Measurements from ENCODE around the gene EXO5. TPM values are rescaled to one million over a fixed set of nuclear protein-coding genes. Genes with fewer than 3 reads are reported as not detected.
A peak's percentile ranks its signal among the peaks of the same experiment; 100 is the strongest.

Gene EXO5
- polyA plus RNA-seq, 3 donors, result 1.5 to 3.4 (median 2.6) TPM

- H3K36me3 Mint-ChIP-seq, result peaks cover 32 to 34% of the 10 kb centered on the region in 2 donors
- H2AFZ ChIP-seq (ENCODE audit: insufficient read depth, low read depth, low read length, poor library complexity, severe bottlenecking), result peak overlapping the region; percentile 96
- peak overlapping the region; percentile 99 for H3K4me2 ChIP-seq (replicated peaks; ENCODE audit: extremely low read depth, low read length, poor library complexity, severe bottlenecking)
- peaks cover 9 to 29% of the 10 kb centered on the region in 2 donors for H3K36me3 ChIP-seq (replicated peaks in 1 of 2; ENCODE audit: control insufficient read depth in 1 of 2, insufficient read depth in 2 of 2, low read length in 2 of 2)
- peaks cover 8 to 12% of the 10 kb centered on the region in 2 donors for H3K4me1 ChIP-seq (ENCODE audit: control insufficient read depth in 1 of 2, insufficient read depth in 2 of 2, low read length in 2 of 2)
- H3K4me3 Mint-ChIP-seq, result peak overlapping the region; percentile 89 to 96
- peaks cover 0 to 2% (median 2%) of the 10 kb centered on the region in 3 donors for H3K27me3 Mint-ChIP-seq (ENCODE audit: low read depth in 3 of 3)
- peak overlapping the region; percentile 7 to 87 (median 68) for H3K27ac Mint-ChIP-seq
- H3K27ac ChIP-seq (ENCODE audit: low read depth in 1 of 2, low read length in 2 of 2), result peak overlapping the region; percentile 29 to 84
- H3K79me2 ChIP-seq (ENCODE audit: insufficient read depth, low read length), result peaks cover 13% of the 10 kb centered on the region
- WGBS (ENCODE audit: insufficient coverage), result 23% methylated on average over 4 of the region's 17 CpGs
- H3K4me3 ChIP-seq (replicated peaks in 1 of 3; ENCODE audit: low read depth in 2 of 3, low read length in 3 of 3), result peak overlapping the region; percentile 64 to 97 (median 91)
- H3K9me3 Mint-ChIP-seq, result peaks cover 30 to 62% (median 55%) of the 10 kb centered on the region in 7 donors
- H3K27me3 ChIP-seq (ENCODE audit: control insufficient read depth in 2 of 2, insufficient read depth in 2 of 2, low read length in 2 of 2), result no peaks in the 10 kb centered on the region
- H3K9ac ChIP-seq (ENCODE audit: insufficient read depth, low read length, poor library complexity, severe bottlenecking), result peak overlapping the region; percentile 80
- H3K9me3 ChIP-seq (replicated peaks in 1 of 2; ENCODE audit: control insufficient read depth in 1 of 2, insufficient read depth in 1 of 2, low read length in 2 of 2), result peaks cover 19 to 46% of the 10 kb centered on the region in 2 donors
- DNase-seq, result peak in 1 of 3 donors; percentile 3
- TF ChIP-seq, protein P1, sequence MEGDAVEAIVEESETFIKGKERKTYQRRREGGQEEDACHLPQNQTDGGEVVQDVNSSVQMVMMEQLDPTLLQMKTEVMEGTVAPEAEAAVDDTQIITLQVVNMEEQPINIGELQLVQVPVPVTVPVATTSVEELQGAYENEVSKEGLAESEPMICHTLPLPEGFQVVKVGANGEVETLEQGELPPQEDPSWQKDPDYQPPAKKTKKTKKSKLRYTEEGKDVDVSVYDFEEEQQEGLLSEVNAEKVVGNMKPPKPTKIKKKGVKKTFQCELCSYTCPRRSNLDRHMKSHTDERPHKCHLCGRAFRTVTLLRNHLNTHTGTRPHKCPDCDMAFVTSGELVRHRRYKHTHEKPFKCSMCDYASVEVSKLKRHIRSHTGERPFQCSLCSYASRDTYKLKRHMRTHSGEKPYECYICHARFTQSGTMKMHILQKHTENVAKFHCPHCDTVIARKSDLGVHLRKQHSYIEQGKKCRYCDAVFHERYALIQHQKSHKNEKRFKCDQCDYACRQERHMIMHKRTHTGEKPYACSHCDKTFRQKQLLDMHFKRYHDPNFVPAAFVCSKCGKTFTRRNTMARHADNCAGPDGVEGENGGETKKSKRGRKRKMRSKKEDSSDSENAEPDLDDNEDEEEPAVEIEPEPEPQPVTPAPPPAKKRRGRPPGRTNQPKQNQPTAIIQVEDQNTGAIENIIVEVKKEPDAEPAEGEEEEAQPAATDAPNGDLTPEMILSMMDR (IDR thresholded peaks at IDR 0.05), result no peak
- intact Hi-C loops (cut with micrococcal nuclease), result no loop called here
- no peaks in the 10 kb centered on the region for H4K20me1 ChIP-seq (ENCODE audit: insufficient read depth, low read length)
- peaks cover 22% of the 10 kb centered on the region for H3K4me1 Mint-ChIP-seq
Measured at GRCh38 chr1:40477678-40478053, 30.9 kb upstream of the EXO5 start.

DNA sequence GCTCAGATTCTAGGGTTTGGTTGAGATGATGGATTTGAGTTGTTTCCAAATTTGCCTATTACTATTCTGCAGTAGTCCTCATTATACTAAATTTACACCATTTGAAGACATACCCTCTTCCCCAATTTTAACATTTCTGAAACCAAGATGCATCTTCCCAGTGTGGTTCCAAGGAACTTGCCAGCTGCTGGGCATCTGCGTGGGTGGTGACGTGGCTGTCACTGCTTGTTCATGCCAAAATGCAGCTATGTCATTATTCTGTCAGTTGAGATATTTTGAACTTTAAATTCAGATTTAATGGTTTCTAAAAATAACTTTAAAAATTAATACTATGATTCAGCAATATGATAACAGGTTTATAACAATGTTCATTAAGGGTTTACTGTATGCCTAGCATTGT, 30.3 kb upstream of the EXO5 start:
- Mint-ChIP-seq H3K9me3 (peaks cover 27 to 62% (median 54%) of the 10 kb centered on the region in 7 donors), H3K4me1 (peaks cover 22% of the 10 kb centered on the region), H3K4me3 (peak overlapping the region; percentile 89 to 96), H3K27ac (no peak overlapping the region), H3K27me3 (ENCODE audit: low read depth in 3 of 3) (peaks cover 0 to 2% (median 2%) of the 10 kb centered on the region in 3 donors), H3K36me3 (peaks cover 37 to 40% of the 10 kb centered on the region in 2 donors)
- Histone ChIP-seq H3K79me2 (ENCODE audit: insufficient read depth, low read length) (peaks cover 13% of the 10 kb centered on the region), H3K4me2 (replicated peaks; ENCODE audit: extremely low read depth, low read length, poor library complexity, severe bottlenecking) (peak overlapping the region; percentile 99), H3K9me3 (replicated peaks in 1 of 2; ENCODE audit: control insufficient read depth in 1 of 2, insufficient read depth in 1 of 2, low read length in 2 of 2) (peaks cover 19 to 46% of the 10 kb centered on the region in 2 donors), H3K36me3 (replicated peaks in 1 of 2; ENCODE audit: control insufficient read depth in 1 of 2, insufficient read depth in 2 of 2, low read length in 2 of 2) (peaks cover 15 to 35% of the 10 kb centered on the region in 2 donors), H2AFZ (ENCODE audit: insufficient read depth, low read depth, low read length, poor library complexity, severe bottlenecking) (peak overlapping the region; percentile 96), H4K20me1 (ENCODE audit: insufficient read depth, low read length) (no peaks in the 10 kb centered on the region), H3K4me1 (ENCODE audit: control insufficient read depth in 1 of 2, insufficient read depth in 2 of 2, low read length in 2 of 2) (peaks cover 8 to 12% of the 10 kb centered on the region in 2 donors), H3K27ac (ENCODE audit: low read depth in 1 of 2, low read length in 2 of 2) (no peak overlapping the region), H3K9ac (ENCODE audit: insufficient read depth, low read length, poor library complexity, severe bottlenecking) (peak overlapping the region; percentile 80), H3K27me3 (ENCODE audit: control insufficient read depth in 2 of 2, insufficient read depth in 2 of 2, low read length in 2 of 2) (no peaks in the 10 kb centered on the region), H3K4me3 (replicated peaks in 1 of 3; ENCODE audit: low read depth in 2 of 3, low read length in 3 of 3) (peak overlapping the region in 1 of 3 experiments; percentile 97)
- intact Hi-C loops (cut with micrococcal nuclease), result no loop called here
- WGBS (ENCODE audit: insufficient coverage), result no CpG with 5 or more reads among the region's 2 CpGs
- TF ChIP-seq, protein P1 (IDR thresholded peaks at IDR 0.05), result no peak
- DNase-seq, result no peak
